ENCODE results near the gene FAM131C.

Gene FAM131C, protein sequence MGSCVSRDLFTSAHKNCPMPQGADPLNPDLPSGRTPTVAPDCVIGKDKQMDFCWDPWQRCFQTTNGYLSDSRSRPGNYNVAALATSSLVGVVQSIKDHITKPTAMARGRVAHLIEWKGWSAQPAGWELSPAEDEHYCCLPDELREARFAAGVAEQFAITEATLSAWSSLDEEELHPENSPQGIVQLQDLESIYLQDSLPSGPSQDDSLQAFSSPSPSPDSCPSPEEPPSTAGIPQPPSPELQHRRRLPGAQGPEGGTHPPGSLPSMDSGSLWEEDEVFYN

GRCh38 chr1:16073490-16074119 lies at the start of gene FAM131C:
FAM131C (minus strand) TSS chr1:16073651; CDS start chr1:16073442, 209 bp downstream.
- no peaks in the 10 kb centered on the region for H3K36me3 ChIP-seq
- intact Hi-C loops (cut with DNase I; ENCODE audit: low total_unique reads), result no loop called here
- peaks cover 0 to 4% of the 10 kb centered on the region in 2 donors for H3K27me3 ChIP-seq
- H3K27ac ChIP-seq, result no peak within 1 kb of the TSS
- TF ChIP-seq CTCF (IDR thresholded peaks at IDR 0.05), result peak; percentile 23 to 57
- no peak for DNase-seq
- H3K9me3 ChIP-seq, result no peaks in the 10 kb centered on the region
- H3K4me1 ChIP-seq, result peaks cover 4 to 42% (median 30%) of the 10 kb centered on the region in 4 donors
- peak within 1 kb of the TSS; percentile 38 to 50 for H3K4me3 ChIP-seq

GRCh38 chr1:16122916-16123315 lies 49.5 kb upstream of the FAM131C start:
- no peaks in the 10 kb centered on the region for H3K27me3 ChIP-seq
- no peaks in the 10 kb centered on the region for H3K9me3 ChIP-seq
- H3K4me1 ChIP-seq, result peaks cover 0 to 11% (median 8%) of the 10 kb centered on the region in 4 donors
- no peak for DNase-seq
- TF ChIP-seq CTCF (IDR thresholded peaks at IDR 0.05), result no peak
- no peak overlapping the region for H3K27ac ChIP-seq
- H3K4me3 ChIP-seq, result no peak overlapping the region
- intact Hi-C loops (cut with DNase I; ENCODE audit: low total_unique reads), result no loop called here
- peaks cover 3 to 39% (median 15%) of the 10 kb centered on the region in 3 donors for H3K36me3 ChIP-seq

- Histone ChIP-seq H3K36me3 (peaks cover 3 to 35% (median 15%) of the 10 kb centered on the region in 3 donors), H3K4me3 (no peak overlapping the region), H3K4me1 (peaks cover 0 to 6% (median 4%) of the 10 kb centered on the region in 4 donors), H3K27me3 (no peaks in the 10 kb centered on the region), H3K9me3 (no peaks in the 10 kb centered on the region), H3K27ac (no peak overlapping the region)
- no peak for TF ChIP-seq CTCF (IDR thresholded peaks at IDR 0.05)
- no peak for DNase-seq
- intact Hi-C loops (cut with DNase I; ENCODE audit: low total_unique reads), result no loop called here
Measured at GRCh38 chr1:16122350-16122881, 49.0 kb upstream of the FAM131C start.

GRCh38 chr1:16120940-16121410 lies 47.5 kb upstream of the FAM131C start:
- H3K27ac ChIP-seq, result no peak overlapping the region
- intact Hi-C loops (cut with DNase I; ENCODE audit: low total_unique reads), result no loop called here
- H3K4me1 ChIP-seq, result no peaks in the 10 kb centered on the region
- TF ChIP-seq CTCF (IDR thresholded peaks at IDR 0.05), result no peak
- H3K27me3 ChIP-seq, result no peaks in the 10 kb centered on the region
- DNase-seq, result no peak
- no peaks in the 10 kb centered on the region for H3K9me3 ChIP-seq
- no peak overlapping the region for H3K4me3 ChIP-seq
- peaks cover 3 to 21% (median 15%) of the 10 kb centered on the region in 3 donors for H3K36me3 ChIP-seq

DNA sequence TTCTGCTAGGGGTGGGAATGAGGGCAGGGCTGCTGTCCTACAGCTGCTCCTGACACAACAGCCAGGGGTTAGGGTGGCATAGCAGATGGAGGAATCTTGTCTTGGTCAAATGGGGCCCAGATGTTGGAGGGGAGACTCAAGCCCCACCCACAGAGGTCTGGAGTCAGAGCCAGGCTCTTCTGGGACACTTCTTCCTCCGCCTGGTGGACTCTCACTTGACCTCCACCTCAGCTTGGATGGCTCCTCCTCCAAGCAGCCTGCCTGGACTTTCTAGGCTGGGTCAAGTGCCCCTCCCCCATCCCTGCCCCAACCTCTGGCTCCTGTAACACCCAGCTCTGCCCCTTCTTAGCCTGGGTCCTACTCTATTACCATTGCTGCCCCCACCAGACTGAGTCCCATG lies 47.0 kb upstream of the FAM131C start:
- intact Hi-C loops (cut with DNase I; ENCODE audit: low total_unique reads), result no loop called here
- Histone ChIP-seq H3K4me3 (no peak overlapping the region), H3K27me3 (no peaks in the 10 kb centered on the region), H3K4me1 (no peaks in the 10 kb centered on the region), H3K27ac (no peak overlapping the region), H3K36me3 (peaks cover 3 to 15% (median 15%) of the 10 kb centered on the region in 3 donors), H3K9me3 (no peaks in the 10 kb centered on the region)
- no peak for TF ChIP-seq CTCF (IDR thresholded peaks at IDR 0.05)
- no peak for DNase-seq

All from tibial artery (tissue), 4 donors.